Tongue (tissue), 2 donors: Measurements from ENCODE around the gene PRELID1. TPM values are rescaled to one million over a fixed set of nuclear protein-coding genes. Genes with fewer than 3 reads are reported as not detected.
"Not testable (repeated sequence)": the region's sequence is repeated elsewhere in the genome, so short reads cannot be mapped to it uniquely, and the experiment has no call there.

ENCODE experiments used
- DNase-seq: peaks from one replicate; pipeline ENCODE4 v3.0.0-alpha.2; 2015
- total RNA-seq: library from RNA; depleted of rRNA; stranded (reverse); fragments of >200 nt; gene quantifications from one replicate; pipeline ENCODE4 v1.2.3, GENCODE V29; 2014

PRELID1 gene
- total RNA-seq, 1 donor from 2014 or later, result 62.8 TPM

GRCh38 chr5:177336603-177337494 is 33.2 kb downstream of the PRELID1 start:
- DNase-seq, result no peak

GRCh38 chr5:177338251-177339106 is 34.9 kb downstream of the PRELID1 start:
- no peak for DNase-seq

- DNase-seq, result no peak
Observed at GRCh38 chr5:177339107-177339638, 35.6 kb downstream of the PRELID1 start.

GRCh38 chr5:177343000-177343399 is 39.4 kb downstream of the PRELID1 start:
- not testable (repeated sequence) for DNase-seq

- DNase-seq, result no peak
Observed at GRCh38 chr5:177343777-177344176, 40.2 kb downstream of the PRELID1 start.

DNA sequence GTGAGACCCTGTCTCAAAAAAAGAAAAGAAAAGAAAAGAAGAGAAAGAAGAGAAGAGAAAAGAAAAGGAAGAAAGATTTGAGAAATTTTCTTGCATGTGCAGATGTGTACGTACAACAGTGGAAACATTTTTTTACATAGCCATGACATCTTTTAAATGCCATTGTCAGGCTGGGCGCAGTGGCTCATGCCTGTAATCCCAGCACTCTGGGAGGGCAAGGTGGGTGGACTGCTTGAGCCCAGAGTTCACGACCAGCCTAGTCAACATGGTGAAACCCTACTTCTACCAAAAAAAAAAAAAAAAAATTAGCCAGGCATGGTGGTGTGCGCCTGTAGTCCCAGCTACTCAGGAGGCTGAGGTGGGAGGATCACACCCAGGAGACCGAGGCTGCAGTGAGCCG is 41.3 kb downstream of the PRELID1 start:
- DNase-seq, result no peak

- no peak for DNase-seq
Observed at GRCh38 chr5:177346820-177347219, 43.2 kb downstream of the PRELID1 start.

- no peak for DNase-seq
Observed at GRCh38 chr5:177347699-177348098, 44.1 kb downstream of the PRELID1 start.

DNA sequence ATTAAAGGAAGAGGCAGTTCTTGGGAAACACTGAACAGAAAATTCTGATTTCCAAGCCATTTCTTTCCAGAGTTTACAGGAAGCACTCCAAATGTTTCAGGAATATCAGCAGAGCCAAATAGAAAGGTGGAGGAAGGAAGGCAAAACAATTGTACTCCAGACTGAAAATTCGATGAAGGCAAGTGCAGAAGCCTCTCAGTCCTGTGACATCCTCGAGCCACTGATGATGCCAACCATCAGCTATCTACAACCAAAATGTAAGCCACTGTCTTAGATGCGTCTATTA is 45.7 kb downstream of the PRELID1 start:
- DNase-seq, result no peak

GRCh38 chr5:177349762-177350161 is 46.2 kb downstream of the PRELID1 start:
- DNase-seq, result no peak

GRCh38 chr5:177350776-177351391 is 47.3 kb downstream of the PRELID1 start:
- no peak for DNase-seq

- DNase-seq, result peak; percentile 98
Observed at GRCh38 chr5:177351392-177352329, 48.1 kb downstream of the PRELID1 start, which contains the start of gene LMAN2. TSS of gene LMAN2 (minus strand) at chr5:177351668. CDS start at chr5:177351647, 21 bp downstream.

DNA sequence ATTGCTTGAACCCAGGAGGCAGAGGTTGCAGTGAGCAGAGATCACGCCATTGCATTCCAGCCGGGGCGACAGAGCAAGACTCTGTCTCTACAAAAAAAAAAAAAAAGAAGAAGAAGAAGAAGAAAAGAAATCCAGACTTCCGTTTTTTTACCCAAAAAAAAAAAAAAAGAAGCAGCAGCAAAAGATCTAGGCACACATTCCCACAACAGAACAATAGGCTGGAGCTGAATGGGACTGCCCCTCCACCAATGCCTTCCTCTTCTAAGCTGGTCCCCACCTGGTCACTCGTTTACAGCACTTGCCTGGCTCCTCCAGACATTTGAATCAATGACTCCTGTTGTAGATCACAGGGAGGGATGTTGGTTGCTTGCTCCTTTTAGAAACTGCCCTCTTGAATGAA is 49.5 kb downstream of the PRELID1 start:
- no peak for DNase-seq

- DNase-seq, result no peak
Observed at GRCh38 chr5:177354256-177354655, 50.7 kb downstream of the PRELID1 start.

DNA sequence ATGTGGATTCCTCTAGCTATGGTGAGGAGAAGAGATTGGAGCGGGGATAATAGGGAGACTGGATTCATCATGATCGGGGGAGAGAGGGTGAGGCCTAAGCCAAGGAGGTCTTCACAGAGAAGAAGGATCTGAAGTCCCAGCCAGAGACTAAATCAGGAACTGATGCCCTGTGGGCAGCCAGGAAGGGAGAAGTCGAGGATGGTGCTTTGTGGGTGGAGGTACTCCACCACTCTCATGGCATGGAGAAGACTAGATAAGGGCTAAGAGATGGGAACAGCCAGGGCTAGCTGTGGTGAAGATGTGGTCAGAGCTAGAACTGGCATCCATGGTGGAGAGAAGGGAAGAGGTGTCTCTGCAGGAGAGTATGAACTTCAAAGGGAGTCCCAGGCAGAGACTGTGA is 51.1 kb downstream of the PRELID1 start:
- DNase-seq, result no peak

GRCh38 chr5:177355162-177355867 is 51.7 kb downstream of the PRELID1 start:
- no peak for DNase-seq

- DNase-seq, result no peak
Observed at GRCh38 chr5:177355868-177356168, 52.2 kb downstream of the PRELID1 start.
